Gastrocnemius medialis (tissue), 4 donors: ENCODE data around the gene ARL8B. TPM values are rescaled to one million over a fixed set of nuclear protein-coding genes. Genes with fewer than 3 reads are reported as not detected.
"Not testable (repeated sequence)": the region's sequence is repeated elsewhere in the genome, so short reads cannot be mapped to it uniquely, and the experiment has no call there.

Experiments
- ATAC-seq, 2 donors: fragments of 150-250 bp; one replicate each; pipeline ENCODE4 v1.9.1; 2016
- DNase-seq, 2 donors: peaks; one replicate each; pipeline ENCODE4 v3.0.0-alpha.2; 2019
- H3K27ac ChIP-seq, 4 donors: fragments of 200-600 bp; sonication (generic); 1 replicate in 1 of 4; 2 replicates in 3 of 4; pipeline ENCODE4 v1.5.1; 2016 to 2018; ENCODE audit warnings: mild to moderate bottlenecking in 2 of 4, moderate library complexity in 1 of 4
- H3K27me3 ChIP-seq, 3 donors: fragments of 200-600 bp; sonication (generic) in 2 of 3; 1 replicate in 1 of 3; 2 replicates in 2 of 3; pipeline versions ENCODE4 v1.5.1 to v1.6.0; 2016 to 2019; ENCODE audit warnings: mild to moderate bottlenecking in 1 of 3, moderate library complexity in 1 of 3
- H3K36me3 ChIP-seq, 2 donors: fragments of 200-600 bp; sonication (generic) in 1 of 2; one replicate each; pipeline ENCODE4 v1.5.1; 2017 to 2018
- H3K4me1 ChIP-seq, 2 donors: fragments of 200-600 bp; sonication (generic) in 1 of 2; one replicate each; pipeline ENCODE4 v1.5.1; 2016 to 2017; ENCODE audit warnings: mild to moderate bottlenecking in 2 of 2
- H3K4me3 ChIP-seq, 4 donors: fragments of 200-600 bp; sonication (generic) in 3 of 4; 1 replicate in 1 of 4; 2 replicates in 3 of 4; pipeline ENCODE4 v1.5.1; 2016 to 2019; ENCODE audit warnings: mild to moderate bottlenecking in 2 of 4
- H3K9me3 ChIP-seq, 3 donors: fragments of 200-600 bp; sonication (generic) in 2 of 3; 1 replicate in 1 of 3; 2 replicates in 2 of 3; pipeline ENCODE4 v1.5.1; 2016 to 2019
- CTCF ChIP-seq, 5 experiments: fragments of 450-650 bp in 3 of 5; fragments of 200-600 bp in 2 of 5; sonication (generic) in 2 of 5; IDR thresholded peaks in 4 of 5; conservative IDR thresholded peaks in 1 of 5; 1 replicate in 4 of 5; 2 replicates in 1 of 5; pipeline ENCODE4 v1.5.1; 2016 to 2019; ENCODE audit warnings: antibody characterized with exemption in 5 of 5, mild to moderate bottlenecking in 3 of 5, moderate library complexity in 3 of 5
- POLR2A ChIP-seq, 2 donors: fragments of 450-650 bp; IDR thresholded peaks; one replicate each; pipeline ENCODE4 v1.6.1; 2017; ENCODE audit warnings: antibody characterized with exemption in 2 of 2, mild to moderate bottlenecking in 2 of 2, moderate library complexity in 2 of 2
- in situ Hi-C, 4 donors: fragments of 200-750 bp; cut with MboI; loops; one replicate each; pipeline versions ENCODE4 v1.15.0 to v1.8.0; 2017; ENCODE audit warnings: low sequenced_read_pairs in 4 of 4
- intact Hi-C: fragments of 100-400 bp; cut with DNase I; formaldehyde crosslinking; loops from one replicate; pipeline ENCODE4 v1.15.1; 2023; ENCODE audit warnings: low total_unique reads
- total RNA-seq, 4 donors: library from RNA; depleted of rRNA; stranded (reverse); fragments of >200 nt; gene quantifications; one replicate each; pipeline versions ENCODE4 v1.1.0 to v1.2.3, GENCODE V29; 2016

The ARL8B gene
- total RNA-seq, 4 donors from 2014 or later = 69.3 to 198 (median 95.0) TPM

GRCh38 chr3:5080779-5081550 lies 41.1 kb upstream of the ARL8B start:
- Histone ChIP-seq H3K9me3 (no peaks in the 10 kb centered on the region), H3K4me1 (no peaks in the 10 kb centered on the region), H3K4me3 (no peak overlapping the region), H3K27me3 (no peaks in the 10 kb centered on the region), H3K27ac (no peak overlapping the region), H3K36me3 (no peaks in the 10 kb centered on the region)
- no peak for TF ChIP-seq POLR2A (IDR thresholded peaks at IDR 0.05)
- TF ChIP-seq CTCF (IDR thresholded peaks at IDR 0.05 in 4 of 5, conservative IDR thresholded peaks at IDR 0.05 in 1 of 5) = no peak
- DNase-seq (no peak), ATAC-seq (no peak)
- in situ Hi-C loops (no loop called here), intact Hi-C loops (no loop called here)

- H3K27ac ChIP-seq, H3K36me3 ChIP-seq, H3K4me1 ChIP-seq, H3K4me3 ChIP-seq, H3K27me3 ChIP-seq, DNase-seq, ATAC-seq, H3K9me3 ChIP-seq, intact Hi-C loops, in situ Hi-C loops: not testable (repeated sequence)
These were observed 39.9 kb upstream of the ARL8B start for GRCh38 chr3:5081973-5082788.

GRCh38 chr3:5082789-5083115 lies 39.3 kb upstream of the ARL8B start:
- Histone ChIP-seq H3K4me1 (no peaks in the 10 kb centered on the region), H3K9me3 (no peaks in the 10 kb centered on the region), H3K27ac (no peak overlapping the region), H3K27me3 (no peaks in the 10 kb centered on the region), H3K4me3 (no peak overlapping the region), H3K36me3 (no peaks in the 10 kb centered on the region)
- intact Hi-C loops (no loop called here), in situ Hi-C loops (no loop called here)
- TF ChIP-seq POLR2A (IDR thresholded peaks at IDR 0.05) = no peak
- ATAC-seq (no peak), DNase-seq (no peak)

- TF ChIP-seq CTCF (IDR thresholded peaks at IDR 0.05 in 4 of 5, conservative IDR thresholded peaks at IDR 0.05 in 1 of 5) = no peak
- TF ChIP-seq POLR2A (IDR thresholded peaks at IDR 0.05) = no peak
- Histone ChIP-seq H3K9me3 (no peaks in the 10 kb centered on the region), H3K36me3 (no peaks in the 10 kb centered on the region), H3K27ac (no peak overlapping the region), H3K4me1 (no peaks in the 10 kb centered on the region), H3K4me3 (no peak overlapping the region), H3K27me3 (no peaks in the 10 kb centered on the region)
- intact Hi-C loops = no loop called here
- ATAC-seq (no peak), DNase-seq (no peak)
- in situ Hi-C loops = no loop called here
These were observed 37.9 kb upstream of the ARL8B start for GRCh38 chr3:5084224-5084623.

GRCh38 chr3:5086708-5087107 lies 35.4 kb upstream of the ARL8B start:
- Histone ChIP-seq H3K27ac (no peak overlapping the region), H3K4me1 (no peaks in the 10 kb centered on the region), H3K27me3 (peaks cover 0 to 3% (median 0%) of the 10 kb centered on the region in 3 donors), H3K9me3 (no peaks in the 10 kb centered on the region), H3K4me3 (no peak overlapping the region), H3K36me3 (no peaks in the 10 kb centered on the region)
- ATAC-seq (no peak), DNase-seq (no peak)
- TF ChIP-seq POLR2A (IDR thresholded peaks at IDR 0.05) = no peak
- no peak for TF ChIP-seq CTCF (IDR thresholded peaks at IDR 0.05 in 4 of 5, conservative IDR thresholded peaks at IDR 0.05 in 1 of 5)
- intact Hi-C loops = no loop called here
- in situ Hi-C loops = no loop called here
